K562 (cell line): ENCODE data around the gene CRELD2. TPM values are rescaled to one million over a fixed set of nuclear protein-coding genes. Genes with fewer than 3 reads are reported as not detected.

Source experiments
- ATAC-seq: fragments of 200-7000 bp; cut with Tn5 transposase; 3 replicates; pipeline ENCODE4 v1.9.1; 2020; ENCODE audit warnings: moderate library complexity
- BruUV-seq: library from RNA; stranded (reverse); fragments of 400-500 nt; replicated peaks from 2 replicates; lab custom pipeline; 2021; lab: Mats Ljungman, UMichigan
- CTCF ChIA-PET: fragments of 300-600 bp; formaldehyde crosslinking; extraction: SDS; loops from one replicate; lab custom pipeline; 2021; ENCODE audit warnings: low intra/inter-chr PET ratio; lab: Yijun Ruan, JAX
- POLR2A ChIA-PET: fragments of 300-600, 350-650 bp; sonication (Branson Sonifier 250); formaldehyde crosslinking; extraction: SDS; loops from one replicate; lab custom pipeline; 2021; ENCODE audit warnings: antibody characterized with exemption, inconsistent platforms; lab: Yijun Ruan, JAX
- DNase-seq, 4 experiments: peaks; one replicate each; pipeline versions ENCODE4 v3.0.0 to v3.0.0-alpha.2; 2011 to 2018; ENCODE audit warnings: low spot score in 3 of 4, mixed read lengths in 3 of 4; ENCODE audit errors: extremely low read depth in 1 of 4
- FAIRE-seq: peaks from 2 replicates; lab custom pipeline; 2011; peaks lifted over from hg19 to GRCh38; lab: Jason Lieb, UNC
- H2AFZ ChIP-seq: 2 replicates; pipeline ENCODE4 v1.6.0; 2011; ENCODE audit warnings: low read depth, low read length, control low read depth, inconsistent platforms
- H3K27ac ChIP-seq: fragments of 200-600 bp; 3 replicates; pipeline ENCODE4 v1.8.0; 2011; ENCODE audit warnings: low read depth, mild to moderate bottlenecking, control low read depth, inconsistent platforms, low read length, moderate library complexity, mixed read lengths; ENCODE audit errors: extremely low read depth
- H3K27me3 ChIP-seq, 2 experiments: fragments of 300-600 bp in 1 of 2; 2 replicates in 1 of 2; 3 replicates in 1 of 2; pipeline versions ENCODE4 v1.6.0 to v1.8.0; 2011; ENCODE audit warnings: inconsistent platforms in 2 of 2, low read length in 2 of 2, mild to moderate bottlenecking in 1 of 2, mixed read lengths in 1 of 2, moderate library complexity in 1 of 2; ENCODE audit not compliant: control insufficient read depth in 2 of 2, insufficient read depth in 2 of 2
- H3K36me3 ChIP-seq: fragments of 300-600 bp; 3 replicates; pipeline ENCODE4 v1.8.0; 2011; ENCODE audit warnings: mild to moderate bottlenecking, low read length, inconsistent platforms; ENCODE audit not compliant: control insufficient read depth, insufficient read depth
- H3K4me1 ChIP-seq, 2 experiments: fragments of 200-600 bp in 1 of 2; replicated peaks in 1 of 2; 2 replicates in 1 of 2; 3 replicates in 1 of 2; pipeline versions ENCODE4 v1.5.1 to v1.8.0; 2011; ENCODE audit warnings: inconsistent platforms in 2 of 2, low read length in 2 of 2, mild to moderate bottlenecking in 1 of 2, mixed read lengths in 1 of 2, moderate library complexity in 1 of 2; ENCODE audit not compliant: control insufficient read depth in 2 of 2, insufficient read depth in 2 of 2
- H3K4me2 ChIP-seq: 2 replicates; pipeline ENCODE4 v1.6.1; 2011; ENCODE audit warnings: low read length, control low read depth, inconsistent platforms, mixed read lengths; ENCODE audit not compliant: insufficient read depth
- H3K4me3 ChIP-seq: fragments of 200-600 bp; sonication (generic), shearing (Covaris generic); 2 replicates; pipeline ENCODE4 v1.5.1; 2016; ENCODE audit warnings: control low read depth, inconsistent platforms
- H3K79me2 ChIP-seq: fragments of 200-600 bp; 3 replicates; pipeline ENCODE4 v1.8.0; 2011; ENCODE audit warnings: low read length, inconsistent platforms; ENCODE audit not compliant: control insufficient read depth, insufficient read depth
- H3K9ac ChIP-seq, 2 experiments: 2 replicates each; pipeline versions ENCODE4 v1.6.0 to v1.6.1; 2011; ENCODE audit warnings: low read depth in 2 of 2, low read length in 2 of 2, control low read depth in 1 of 2, inconsistent platforms in 1 of 2, mild to moderate bottlenecking in 1 of 2, mixed read lengths in 1 of 2; ENCODE audit not compliant: insufficient read depth in 1 of 2
- H3K9me1 ChIP-seq: one replicate; pipeline ENCODE4 v1.6.0; 2011; ENCODE audit warnings: inconsistent platforms, mild to moderate bottlenecking, low read length, moderate library complexity; ENCODE audit not compliant: control insufficient read depth, insufficient read depth
- H3K9me3 ChIP-seq: replicated peaks from 2 replicates; pipeline ENCODE4 v1.5.1; 2011; ENCODE audit warnings: low read depth, low read length, inconsistent platforms; ENCODE audit not compliant: control insufficient read depth, insufficient read depth
- H4K20me1 ChIP-seq: replicated peaks from 2 replicates; pipeline ENCODE4 v1.6.1; 2011; ENCODE audit warnings: low read length, inconsistent platforms, mixed read lengths; ENCODE audit not compliant: control insufficient read depth, insufficient read depth
- HIVEP1 ChIP-seq: fragments of 250-450 bp; sonication (Bioruptor Pico); IDR thresholded peaks from 2 replicates; pipeline ENCODE4 v1.4.0; 2020; ENCODE audit warnings: mild to moderate bottlenecking
- IFI16 ChIP-seq: fragments of 250-450 bp; sonication (Bioruptor Pico); IDR thresholded peaks from 2 replicates; pipeline ENCODE4 v2.1.2; 2022; ENCODE audit warnings: mild to moderate bottlenecking, inconsistent platforms
- KLF6 ChIP-seq: fragments of 250-450 bp; sonication (Bioruptor Pico); IDR thresholded peaks from 2 replicates; pipeline ENCODE4 v1.4.0; 2020; ENCODE audit warnings: mild to moderate bottlenecking, moderate library complexity, borderline replicate concordance
- NCOA1 ChIP-seq: fragments of 450-650 bp; IDR thresholded peaks from 2 replicates; pipeline ENCODE4 v1.6.1; 2016; ENCODE audit warnings: low read depth
- SPI1 ChIP-seq: IDR thresholded peaks from 2 replicates; pipeline ENCODE4 v1.6.1; 2011; ENCODE audit warnings: low read depth, low read length, control low read depth, borderline replicate concordance
- ZNF511 ChIP-seq: sonication (generic); formaldehyde crosslinking; IDR thresholded peaks from 2 replicates; pipeline ENCODE4 v1.8.0; 2022; ENCODE audit warnings: mild to moderate bottlenecking, missing genetic modification reagents
- ZNF76 ChIP-seq: fragments of 250-450 bp; sonication (Bioruptor Pico); IDR thresholded peaks from 2 replicates; pipeline ENCODE4 v1.4.0; 2020; ENCODE audit warnings: mild to moderate bottlenecking, moderate library complexity, borderline replicate concordance
- WGBS: fragments of 100-300 bp; shearing (Covaris generic); methylation state at CpG from one replicate; pipeline ENCODE4 v1.1.6; 2016; ENCODE audit warnings: low coverage, mixed read lengths; ENCODE audit not compliant: insufficient coverage; ENCODE audit errors: missing lambda C conversion rate; 5-methylcytosine and 5-hydroxymethylcytosine counted together
- in situ Hi-C: fragments of 300-500 bp; cut with MboI; formaldehyde crosslinking; loops from 4 replicates; pipeline ENCODE4 v1.15.0; 2018; ENCODE audit warnings: inconsistent platforms, mixed read lengths
- intact Hi-C: fragments of 100-400 bp; cut with micrococcal nuclease; formaldehyde crosslinking; loops from 2 replicates; pipeline ENCODE4 v1.14.2; 2022
- polyA plus RNA-seq, 8 experiments: library from polyadenylated mRNA; depleted of rRNA in 4 of 8; stranded (reverse) in 5 of 8; unstranded in 3 of 8; fragments of >200 nt; fragmentation: Nextera tagmentation in 2 of 8; fragmentation: Illumina TruSeq in 1 of 8; extraction: Ambion mirVana in 2 of 8; extraction: Trizol in 1 of 8; gene quantifications; 2 replicates each; pipeline versions ENCODE4 v1.2.1 to v1.2.3, GENCODE V29; 2011 to 2014; ENCODE audit warnings: inconsistent platforms in 1 of 8, missing spikeins in 1 of 8
- total RNA-seq, 7 experiments: library from RNA; depleted of rRNA in 6 of 7; stranded (reverse); fragments of >200 nt in 6 of 7; fragmentation: Illumina TruSeq in 2 of 7; extraction: Trizol in 2 of 7; gene quantifications; 2 replicates each; pipeline versions ENCODE4 v1.2.1 to v1.2.3, GENCODE V29; 2011 to 2021; ENCODE audit warnings: low replicate concordance in 1 of 7
- TF ChIP-seq, protein P1 (sequence below): fragments of 450-650 bp; IDR thresholded peaks from 2 replicates; pipeline ENCODE4 v1.6.1; 2016; ENCODE audit warnings: missing biosample characterization, missing genetic modification characterization
- TF ChIP-seq, protein P2 (sequence below): fragments of 250-450 bp; sonication (Bioruptor Pico); IDR thresholded peaks from 2 replicates; pipeline ENCODE4 v1.5.0; 2021; ENCODE audit warnings: mild to moderate bottlenecking, borderline replicate concordance
- TF ChIP-seq, protein P3 (sequence below): sonication (generic); formaldehyde crosslinking; IDR thresholded peaks from 2 replicates; pipeline ENCODE4 v1.8.1; 2023; ENCODE audit warnings: mild to moderate bottlenecking, missing genetic modification reagents
- TF ChIP-seq, protein P4 (sequence below): fragments of 450-650 bp; IDR thresholded peaks from 2 replicates; pipeline ENCODE4 v1.6.1; 2018; ENCODE audit warnings: mild to moderate bottlenecking, low read depth; ENCODE audit not compliant: partially characterized antibody

CRELD2 gene
- total and polyA plus RNA-seq, 9 of the 15 experiments (the other 6 are each of a cell fraction or from before 2014, with no cell fraction given) = 0.96 to 25.3 (median 8.8) TPM

- FAIRE-seq = no peak
- Histone ChIP-seq H3K4me2 (no peak overlapping the region), H3K27ac (no peak overlapping the region), H3K4me3 (no peak overlapping the region), H3K9me1 (no peaks in the 10 kb centered on the region), H3K36me3 (no peaks in the 10 kb centered on the region), H3K27me3 (no peaks in the 10 kb centered on the region), H3K79me2 (no peaks in the 10 kb centered on the region), H3K9ac (no peak overlapping the region), H3K4me1 (peaks cover 5 to 87% of the 10 kb centered on the region in 2 experiments; a peak in 3 of 5 replicates), H4K20me1 (no peaks in the 10 kb centered on the region), H2AFZ (no peak overlapping the region), H3K9me3 (no peaks in the 10 kb centered on the region)
- in situ Hi-C loops = no loop called here
- BruUV-seq = no TSS peak
- POLR2A ChIA-PET = no interaction called here
- intact Hi-C loops = no loop called here
- DNase-seq = no peak
- TF ChIP-seq, protein P1, sequence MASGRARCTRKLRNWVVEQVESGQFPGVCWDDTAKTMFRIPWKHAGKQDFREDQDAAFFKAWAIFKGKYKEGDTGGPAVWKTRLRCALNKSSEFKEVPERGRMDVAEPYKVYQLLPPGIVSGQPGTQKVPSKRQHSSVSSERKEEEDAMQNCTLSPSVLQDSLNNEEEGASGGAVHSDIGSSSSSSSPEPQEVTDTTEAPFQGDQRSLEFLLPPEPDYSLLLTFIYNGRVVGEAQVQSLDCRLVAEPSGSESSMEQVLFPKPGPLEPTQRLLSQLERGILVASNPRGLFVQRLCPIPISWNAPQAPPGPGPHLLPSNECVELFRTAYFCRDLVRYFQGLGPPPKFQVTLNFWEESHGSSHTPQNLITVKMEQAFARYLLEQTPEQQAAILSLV (tag) = no peak
- TF ChIP-seq NCOA1 (no peak), ZNF511 (no peak), ZNF76 (CRISPR knock-in tag) (no peak), HIVEP1 (CRISPR knock-in tag) (no peak), SPI1 (no peak), IFI16 (CRISPR knock-in tag) (no peak), KLF6 (CRISPR knock-in tag) (no peak)
- TF ChIP-seq, protein P2, sequence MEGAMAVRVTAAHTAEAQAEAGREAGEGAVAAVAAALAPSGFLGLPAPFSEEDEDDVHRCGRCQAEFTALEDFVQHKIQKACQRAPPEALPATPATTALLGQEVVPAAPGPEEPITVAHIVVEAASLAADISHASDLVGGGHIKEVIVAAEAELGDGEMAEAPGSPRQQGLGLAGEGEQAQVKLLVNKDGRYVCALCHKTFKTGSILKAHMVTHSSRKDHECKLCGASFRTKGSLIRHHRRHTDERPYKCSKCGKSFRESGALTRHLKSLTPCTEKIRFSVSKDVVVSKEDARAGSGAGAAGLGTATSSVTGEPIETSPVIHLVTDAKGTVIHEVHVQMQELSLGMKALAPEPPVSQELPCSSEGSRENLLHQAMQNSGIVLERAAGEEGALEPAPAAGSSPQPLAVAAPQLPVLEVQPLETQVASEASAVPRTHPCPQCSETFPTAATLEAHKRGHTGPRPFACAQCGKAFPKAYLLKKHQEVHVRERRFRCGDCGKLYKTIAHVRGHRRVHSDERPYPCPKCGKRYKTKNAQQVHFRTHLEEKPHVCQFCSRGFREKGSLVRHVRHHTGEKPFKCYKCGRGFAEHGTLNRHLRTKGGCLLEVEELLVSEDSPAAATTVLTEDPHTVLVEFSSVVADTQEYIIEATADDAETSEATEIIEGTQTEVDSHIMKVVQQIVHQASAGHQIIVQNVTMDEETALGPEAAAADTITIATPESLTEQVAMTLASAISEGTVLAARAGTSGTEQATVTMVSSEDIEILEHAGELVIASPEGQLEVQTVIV (CRISPR knock-in tag) = no peak
- TF ChIP-seq, protein P3, sequence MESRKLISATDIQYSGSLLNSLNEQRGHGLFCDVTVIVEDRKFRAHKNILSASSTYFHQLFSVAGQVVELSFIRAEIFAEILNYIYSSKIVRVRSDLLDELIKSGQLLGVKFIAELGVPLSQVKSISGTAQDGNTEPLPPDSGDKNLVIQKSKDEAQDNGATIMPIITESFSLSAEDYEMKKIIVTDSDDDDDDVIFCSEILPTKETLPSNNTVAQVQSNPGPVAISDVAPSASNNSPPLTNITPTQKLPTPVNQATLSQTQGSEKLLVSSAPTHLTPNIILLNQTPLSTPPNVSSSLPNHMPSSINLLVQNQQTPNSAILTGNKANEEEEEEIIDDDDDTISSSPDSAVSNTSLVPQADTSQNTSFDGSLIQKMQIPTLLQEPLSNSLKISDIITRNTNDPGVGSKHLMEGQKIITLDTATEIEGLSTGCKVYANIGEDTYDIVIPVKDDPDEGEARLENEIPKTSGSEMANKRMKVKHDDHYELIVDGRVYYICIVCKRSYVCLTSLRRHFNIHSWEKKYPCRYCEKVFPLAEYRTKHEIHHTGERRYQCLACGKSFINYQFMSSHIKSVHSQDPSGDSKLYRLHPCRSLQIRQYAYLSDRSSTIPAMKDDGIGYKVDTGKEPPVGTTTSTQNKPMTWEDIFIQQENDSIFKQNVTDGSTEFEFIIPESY (CRISPR knock-in tag) = no peak
- TF ChIP-seq, protein P4, sequence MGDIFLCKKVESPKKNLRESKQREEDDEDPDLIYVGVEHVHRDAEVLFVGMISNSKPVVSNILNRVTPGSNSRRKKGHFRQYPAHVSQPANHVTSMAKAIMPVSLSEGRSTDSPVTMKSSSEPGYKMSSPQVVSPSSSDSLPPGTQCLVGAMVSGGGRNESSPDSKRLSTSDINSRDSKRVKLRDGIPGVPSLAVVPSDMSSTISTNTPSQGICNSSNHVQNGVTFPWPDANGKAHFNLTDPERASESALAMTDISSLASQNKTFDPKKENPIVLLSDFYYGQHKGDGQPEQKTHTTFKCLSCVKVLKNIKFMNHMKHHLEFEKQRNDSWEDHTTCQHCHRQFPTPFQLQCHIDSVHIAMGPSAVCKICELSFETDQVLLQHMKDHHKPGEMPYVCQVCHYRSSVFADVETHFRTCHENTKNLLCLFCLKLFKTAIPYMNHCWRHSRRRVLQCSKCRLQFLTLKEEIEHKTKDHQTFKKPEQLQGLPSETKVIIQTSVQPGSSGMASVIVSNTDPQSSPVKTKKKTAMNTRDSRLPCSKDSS = no peak
- CTCF ChIA-PET = no interaction called here
- WGBS = 58% methylated on average over 4 of the region's 11 CpGs
- no peak for ATAC-seq
Measured at GRCh38 chr22:49949914-49950292, 31.5 kb downstream of the CRELD2 start.
